HCEC 1CT (cell line): ENCODE data around the gene FHIT.

Source experiments
- DNase-seq: peaks from one replicate; pipeline ENCODE4 v3.0.0-alpha.2; 2017

Gene FHIT

GRCh38 chr3:60388731-60389130 is 862.5 kb downstream of the FHIT start:
- no peak for DNase-seq

- DNase-seq = no peak
These were observed 864.9 kb downstream of the FHIT start for GRCh38 chr3:60386306-60386705.

- DNase-seq = no peak
These were observed 866.9 kb downstream of the FHIT start for GRCh38 chr3:60384341-60384740.

GRCh38 chr3:60383345-60383744 is 867.9 kb downstream of the FHIT start:
- DNase-seq = no peak

GRCh38 chr3:60366486-60366885 is 884.8 kb downstream of the FHIT start:
- DNase-seq = no peak

- peak; percentile 72 for DNase-seq
These were observed 885.9 kb downstream of the FHIT start for GRCh38 chr3:60365360-60365759.

- no peak for DNase-seq
These were observed 886.8 kb downstream of the FHIT start for GRCh38 chr3:60364475-60364874.

- peak; percentile 52 for DNase-seq
These were observed 887.4 kb downstream of the FHIT start for GRCh38 chr3:60363817-60364216.

- DNase-seq = no peak
These were observed 895.4 kb downstream of the FHIT start for GRCh38 chr3:60355825-60356224.

- DNase-seq = no peak
These were observed 899.8 kb downstream of the FHIT start for GRCh38 chr3:60351481-60351880.

- no peak for DNase-seq
These were observed 906.9 kb downstream of the FHIT start for GRCh38 chr3:60344340-60344739.

- no peak for DNase-seq
These were observed 907.4 kb downstream of the FHIT start for GRCh38 chr3:60343831-60344230.

- no peak for DNase-seq
These were observed 911.9 kb downstream of the FHIT start for GRCh38 chr3:60339304-60339703.

- no peak for DNase-seq
These were observed 913.8 kb downstream of the FHIT start for GRCh38 chr3:60337421-60337820.

- no peak for DNase-seq
These were observed 915.2 kb downstream of the FHIT start for GRCh38 chr3:60336061-60336460.

GRCh38 chr3:60333710-60334109 is 917.5 kb downstream of the FHIT start:
- DNase-seq = no peak

GRCh38 chr3:60330107-60330506 is 921.1 kb downstream of the FHIT start:
- DNase-seq = no peak

- DNase-seq = no peak
These were observed 925.6 kb downstream of the FHIT start for GRCh38 chr3:60325610-60326170.

- no peak for DNase-seq
These were observed 927.6 kb downstream of the FHIT start for GRCh38 chr3:60323651-60324050.

GRCh38 chr3:60323180-60323579 is 928.1 kb downstream of the FHIT start:
- no peak for DNase-seq

- no peak for DNase-seq
These were observed 928.9 kb downstream of the FHIT start for GRCh38 chr3:60322298-60322856.

- DNase-seq = no peak
These were observed 931.9 kb downstream of the FHIT start for GRCh38 chr3:60319179-60319858.

GRCh38 chr3:60316121-60316797 is 935.0 kb downstream of the FHIT start:
- peak; percentile 48 for DNase-seq

- no peak for DNase-seq
These were observed 937.2 kb downstream of the FHIT start for GRCh38 chr3:60313951-60314461.
